Type B pancreatic cell (in vitro differentiated cells): Measurements from ENCODE around the gene ATP2B2. TPM values are rescaled to one million over a fixed set of nuclear protein-coding genes. Genes with fewer than 3 reads are reported as not detected.

Source experiments
- DNase-seq: peaks from one replicate; pipeline ENCODE4 v3.0.0; 2021; ENCODE audit warnings: mixed read lengths; ENCODE audit not compliant: unreplicated experiment; ENCODE audit errors: extremely low spot score
- H3K27ac Mint-ChIP-seq: 2 replicates; pipeline ENCODE4 v1.8.0; 2021; ENCODE audit warnings: mild to moderate bottlenecking, mixed read lengths
- H3K27me3 Mint-ChIP-seq: 2 replicates; pipeline ENCODE4 v1.8.0; 2021; ENCODE audit warnings: mixed read lengths
- H3K36me3 Mint-ChIP-seq: 2 replicates; pipeline ENCODE4 v1.8.0; 2021; ENCODE audit warnings: mixed read lengths
- H3K4me1 Mint-ChIP-seq: one replicate; pipeline ENCODE4 v1.8.0; 2021; ENCODE audit warnings: mixed read lengths; ENCODE audit not compliant: unreplicated experiment
- H3K4me3 Mint-ChIP-seq: 2 replicates; pipeline ENCODE4 v1.8.0; 2021; ENCODE audit warnings: mild to moderate bottlenecking, mixed read lengths
- H3K9me3 Mint-ChIP-seq: 2 replicates; pipeline ENCODE4 v1.8.0; 2021; ENCODE audit warnings: mixed read lengths
- total RNA-seq: library from RNA; stranded (reverse); gene quantifications from 2 replicates; pipeline ENCODE4 v1.2.1, GENCODE V29; 2021; ENCODE audit warnings: low replicate concordance
- TF ChIP-seq, protein P1 (sequence below): fragments of 200-600 bp; sonication (generic); conservative IDR thresholded peaks from 2 replicates; pipeline ENCODE4 v1.5.0; 2021; ENCODE audit warnings: antibody characterized with exemption, mild to moderate bottlenecking

Gene ATP2B2
- total RNA-seq, 1 donor from 2014 or later: 0.31 TPM

DNA sequence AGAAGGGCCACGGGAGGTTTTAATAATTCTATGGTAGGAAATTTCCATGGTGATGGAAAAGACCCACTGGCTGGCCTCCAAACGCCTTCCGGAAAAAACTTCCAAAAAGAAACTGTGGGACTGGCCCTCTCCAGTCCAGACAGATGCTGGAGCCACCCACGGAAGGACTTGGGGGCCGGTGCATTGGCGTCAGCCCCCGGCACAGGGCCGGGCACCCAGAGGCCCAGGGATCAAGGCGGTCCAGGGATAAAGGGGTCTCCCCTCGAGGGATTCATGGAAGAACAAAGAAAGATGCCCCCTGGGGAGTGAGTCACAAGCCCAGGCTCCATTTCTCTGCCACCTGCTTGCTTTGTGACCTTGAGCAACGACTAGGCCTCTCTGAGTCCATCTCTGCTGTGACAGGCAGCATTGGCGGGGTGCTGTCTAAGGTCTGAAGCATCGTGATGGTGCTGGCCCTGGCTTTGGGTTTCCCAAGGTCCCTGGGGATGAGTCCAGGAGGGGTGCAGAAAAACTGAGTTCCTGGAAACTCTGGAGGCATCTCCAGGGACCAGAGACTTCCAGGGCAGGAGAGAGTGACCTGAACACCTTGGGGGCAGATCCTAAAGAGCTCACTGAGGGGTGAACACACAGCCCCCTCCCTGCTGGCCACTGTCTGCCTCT, 21.6 kb downstream of the ATP2B2 start:
- no peaks in the 10 kb centered on the region for H3K9me3 Mint-ChIP-seq
- H3K27ac Mint-ChIP-seq: no peak overlapping the region
- H3K27me3 Mint-ChIP-seq: peaks cover 14% of the 10 kb centered on the region
- DNase-seq: no peak
- no peaks in the 10 kb centered on the region for H3K4me1 Mint-ChIP-seq
- no peak overlapping the region for H3K4me3 Mint-ChIP-seq
- H3K36me3 Mint-ChIP-seq: no peaks in the 10 kb centered on the region
- TF ChIP-seq, protein P1, sequence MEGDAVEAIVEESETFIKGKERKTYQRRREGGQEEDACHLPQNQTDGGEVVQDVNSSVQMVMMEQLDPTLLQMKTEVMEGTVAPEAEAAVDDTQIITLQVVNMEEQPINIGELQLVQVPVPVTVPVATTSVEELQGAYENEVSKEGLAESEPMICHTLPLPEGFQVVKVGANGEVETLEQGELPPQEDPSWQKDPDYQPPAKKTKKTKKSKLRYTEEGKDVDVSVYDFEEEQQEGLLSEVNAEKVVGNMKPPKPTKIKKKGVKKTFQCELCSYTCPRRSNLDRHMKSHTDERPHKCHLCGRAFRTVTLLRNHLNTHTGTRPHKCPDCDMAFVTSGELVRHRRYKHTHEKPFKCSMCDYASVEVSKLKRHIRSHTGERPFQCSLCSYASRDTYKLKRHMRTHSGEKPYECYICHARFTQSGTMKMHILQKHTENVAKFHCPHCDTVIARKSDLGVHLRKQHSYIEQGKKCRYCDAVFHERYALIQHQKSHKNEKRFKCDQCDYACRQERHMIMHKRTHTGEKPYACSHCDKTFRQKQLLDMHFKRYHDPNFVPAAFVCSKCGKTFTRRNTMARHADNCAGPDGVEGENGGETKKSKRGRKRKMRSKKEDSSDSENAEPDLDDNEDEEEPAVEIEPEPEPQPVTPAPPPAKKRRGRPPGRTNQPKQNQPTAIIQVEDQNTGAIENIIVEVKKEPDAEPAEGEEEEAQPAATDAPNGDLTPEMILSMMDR: no peak

DNA sequence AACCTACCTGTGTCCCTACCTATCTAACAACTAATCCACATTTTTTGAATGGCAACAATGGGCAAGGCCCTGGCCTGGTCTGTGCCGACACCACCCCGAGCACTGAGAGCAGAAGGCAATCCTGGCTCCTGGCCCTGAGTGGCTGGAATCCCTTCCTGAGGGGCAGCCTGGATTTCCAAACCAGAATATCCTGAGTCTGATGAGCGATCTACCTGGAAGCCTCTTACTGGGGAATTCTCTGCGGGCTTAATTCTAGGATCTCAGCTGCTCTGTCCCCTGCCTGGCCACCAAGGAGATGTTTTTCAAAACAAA, 22.1 kb downstream of the ATP2B2 start:
- no peaks in the 10 kb centered on the region for H3K4me1 Mint-ChIP-seq
- no peak for DNase-seq
- peaks cover 17% of the 10 kb centered on the region for H3K27me3 Mint-ChIP-seq
- no peak overlapping the region for H3K27ac Mint-ChIP-seq
- no peaks in the 10 kb centered on the region for H3K36me3 Mint-ChIP-seq
- no peaks in the 10 kb centered on the region for H3K9me3 Mint-ChIP-seq
- TF ChIP-seq, protein P1: no peak
- no peak overlapping the region for H3K4me3 Mint-ChIP-seq

DNA sequence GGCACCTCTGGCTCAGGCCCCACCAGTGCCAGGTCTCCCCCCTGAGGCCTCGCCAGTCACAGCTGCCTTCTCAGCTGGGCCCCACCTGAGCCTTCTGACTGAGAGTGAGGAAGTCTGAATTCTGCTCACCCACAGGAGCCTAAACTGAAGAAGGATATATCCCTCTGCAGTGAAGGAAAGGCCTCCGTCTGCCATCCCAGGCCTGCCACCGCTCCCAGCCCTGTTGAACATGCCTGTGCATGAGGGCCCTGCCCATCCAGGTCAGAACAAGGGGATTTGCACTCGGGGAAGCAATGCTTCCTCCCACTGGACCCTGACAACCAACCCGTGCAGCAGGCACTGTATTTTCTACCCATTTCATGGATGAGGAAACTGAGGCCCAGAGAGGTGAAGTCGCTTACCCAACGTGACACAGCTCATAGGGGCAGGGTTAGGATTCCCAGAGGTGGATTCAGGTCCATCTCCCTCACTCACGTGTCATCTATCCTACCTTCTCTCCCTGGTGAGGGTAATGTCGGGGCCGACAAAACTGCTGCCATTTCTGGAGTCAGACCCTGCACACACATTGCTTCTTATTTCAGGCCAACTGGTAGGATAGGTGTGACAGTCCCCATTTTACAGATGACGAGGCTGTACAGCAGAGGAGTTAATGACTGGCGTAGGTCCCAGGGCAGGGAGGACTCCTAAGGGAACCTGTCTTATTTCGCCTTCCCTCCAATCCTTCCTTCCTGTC, 22.6 kb downstream of the ATP2B2 start:
- DNase-seq: no peak
- TF ChIP-seq, protein P1: no peak
- Mint-ChIP-seq H3K27ac (no peak overlapping the region), H3K27me3 (peaks cover 18% of the 10 kb centered on the region), H3K4me1 (no peaks in the 10 kb centered on the region), H3K9me3 (no peaks in the 10 kb centered on the region), H3K4me3 (no peak overlapping the region), H3K36me3 (no peaks in the 10 kb centered on the region)

DNA sequence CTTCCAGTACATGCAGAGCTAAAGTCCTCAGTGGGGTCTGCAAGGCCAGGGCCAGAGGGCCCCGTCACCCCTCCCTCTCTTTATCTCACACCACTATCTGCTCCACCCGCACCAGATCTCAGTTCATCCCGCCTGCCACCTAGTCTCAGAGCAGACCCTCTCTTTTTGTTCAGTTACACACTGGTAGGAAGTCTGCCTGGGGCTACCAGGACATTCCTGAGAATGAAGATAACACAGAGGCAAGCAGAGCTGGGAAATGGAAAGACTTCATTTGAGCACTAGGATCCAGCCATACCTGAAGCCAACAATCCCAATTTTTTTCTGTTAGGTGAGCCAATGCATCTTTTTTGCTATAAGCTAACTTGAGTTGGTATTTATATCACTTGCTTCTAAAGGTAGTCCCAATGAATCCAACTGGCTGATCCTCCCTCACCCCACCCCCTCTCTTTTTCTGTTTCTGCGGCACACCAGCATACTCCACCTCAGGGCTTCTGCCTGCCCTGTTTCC, 24.5 kb downstream of the ATP2B2 start:
- TF ChIP-seq, protein P1: no peak
- no peaks in the 10 kb centered on the region for H3K36me3 Mint-ChIP-seq
- peaks cover 14% of the 10 kb centered on the region for H3K27me3 Mint-ChIP-seq

DNA sequence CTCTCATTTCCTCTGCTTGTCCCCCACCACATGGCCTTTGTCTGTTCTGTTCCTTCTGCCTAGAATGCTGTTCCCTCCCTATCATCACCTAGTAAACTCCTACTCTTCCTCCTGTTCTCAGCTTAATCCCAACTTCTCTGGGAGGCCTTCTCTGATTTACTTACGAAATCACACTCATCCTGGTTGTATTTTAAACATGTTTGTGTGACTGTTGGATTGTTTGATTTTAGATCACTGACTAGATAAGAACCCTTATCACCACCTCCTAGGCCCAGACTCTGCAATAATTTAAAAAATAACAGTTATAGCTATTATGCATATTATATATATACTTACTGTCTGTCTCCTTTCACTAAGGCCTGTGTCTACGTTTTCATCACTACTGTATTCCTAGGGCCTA, 26.1 kb downstream of the ATP2B2 start:
- Mint-ChIP-seq H3K4me1 (no peaks in the 10 kb centered on the region), H3K27me3 (peaks cover 16% of the 10 kb centered on the region), H3K9me3 (no peaks in the 10 kb centered on the region), H3K27ac (no peak overlapping the region), H3K4me3 (no peak overlapping the region), H3K36me3 (no peaks in the 10 kb centered on the region)
- DNase-seq: no peak
- TF ChIP-seq, protein P1: no peak

More for the DNA sequence above, 24.5 kb downstream of the ATP2B2 start:
- no peaks in the 10 kb centered on the region for H3K4me1 Mint-ChIP-seq
- no peak overlapping the region for H3K27ac Mint-ChIP-seq
- no peak for DNase-seq
- no peaks in the 10 kb centered on the region for H3K9me3 Mint-ChIP-seq
- no peak overlapping the region for H3K4me3 Mint-ChIP-seq
